ENCODE data around the gene TMEM156.
"Not testable (repeated sequence)": the region's sequence is repeated elsewhere in the genome, so short reads cannot be mapped to it uniquely, and the experiment has no call there.

The TMEM156 gene

DNA sequence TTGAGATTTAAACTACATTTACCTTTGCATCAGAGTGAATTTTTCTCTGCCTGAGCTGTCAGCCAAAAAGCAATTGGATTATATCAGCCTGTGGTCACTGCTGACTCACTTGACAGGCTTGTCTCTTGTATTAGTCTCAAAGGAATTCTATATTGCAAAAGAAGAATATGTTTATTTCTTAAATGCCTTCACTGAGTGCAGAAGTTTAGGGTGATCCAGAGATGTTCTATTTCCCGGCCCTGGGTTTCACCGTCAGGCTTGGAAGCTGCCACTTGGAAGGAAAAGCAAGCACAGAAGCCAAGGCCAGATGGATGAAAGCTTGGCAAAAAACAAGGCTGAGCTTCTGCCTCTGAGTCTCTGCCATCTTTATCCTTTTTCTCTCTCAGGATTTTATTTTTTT is 83.7 kb downstream of the TMEM156 start:
- TF ChIP-seq, protein P1, sequence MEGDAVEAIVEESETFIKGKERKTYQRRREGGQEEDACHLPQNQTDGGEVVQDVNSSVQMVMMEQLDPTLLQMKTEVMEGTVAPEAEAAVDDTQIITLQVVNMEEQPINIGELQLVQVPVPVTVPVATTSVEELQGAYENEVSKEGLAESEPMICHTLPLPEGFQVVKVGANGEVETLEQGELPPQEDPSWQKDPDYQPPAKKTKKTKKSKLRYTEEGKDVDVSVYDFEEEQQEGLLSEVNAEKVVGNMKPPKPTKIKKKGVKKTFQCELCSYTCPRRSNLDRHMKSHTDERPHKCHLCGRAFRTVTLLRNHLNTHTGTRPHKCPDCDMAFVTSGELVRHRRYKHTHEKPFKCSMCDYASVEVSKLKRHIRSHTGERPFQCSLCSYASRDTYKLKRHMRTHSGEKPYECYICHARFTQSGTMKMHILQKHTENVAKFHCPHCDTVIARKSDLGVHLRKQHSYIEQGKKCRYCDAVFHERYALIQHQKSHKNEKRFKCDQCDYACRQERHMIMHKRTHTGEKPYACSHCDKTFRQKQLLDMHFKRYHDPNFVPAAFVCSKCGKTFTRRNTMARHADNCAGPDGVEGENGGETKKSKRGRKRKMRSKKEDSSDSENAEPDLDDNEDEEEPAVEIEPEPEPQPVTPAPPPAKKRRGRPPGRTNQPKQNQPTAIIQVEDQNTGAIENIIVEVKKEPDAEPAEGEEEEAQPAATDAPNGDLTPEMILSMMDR (IDR thresholded peaks at IDR 0.05; ENCODE audit: extremely low read depth, missing control alignments) = no peak
- DNase-seq (ENCODE audit: low spot score) = no peak

DNA sequence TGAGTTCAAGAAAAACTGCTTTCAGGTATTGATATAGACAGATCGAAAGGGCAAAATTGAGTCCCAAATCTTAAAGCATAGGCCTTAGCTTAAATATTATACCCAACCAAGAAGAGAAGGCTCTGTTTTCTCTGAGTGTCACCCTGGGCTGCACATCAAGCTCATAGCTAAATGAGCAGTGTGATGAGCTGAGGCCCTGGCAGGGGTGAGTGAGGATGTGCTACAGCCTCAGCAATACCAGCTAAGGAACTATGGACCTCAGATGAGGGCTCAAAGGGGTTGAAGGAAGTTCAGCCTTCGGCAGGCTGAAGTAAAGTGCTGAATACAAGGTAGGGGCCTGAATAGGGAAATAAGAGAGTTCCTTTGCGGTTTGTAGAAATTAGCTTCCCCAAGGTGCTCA is 85.3 kb downstream of the TMEM156 start:
- TF ChIP-seq, protein P1 (IDR thresholded peaks at IDR 0.05; ENCODE audit: extremely low read depth, missing control alignments) = no peak
- DNase-seq (ENCODE audit: low spot score) = no peak

DNA sequence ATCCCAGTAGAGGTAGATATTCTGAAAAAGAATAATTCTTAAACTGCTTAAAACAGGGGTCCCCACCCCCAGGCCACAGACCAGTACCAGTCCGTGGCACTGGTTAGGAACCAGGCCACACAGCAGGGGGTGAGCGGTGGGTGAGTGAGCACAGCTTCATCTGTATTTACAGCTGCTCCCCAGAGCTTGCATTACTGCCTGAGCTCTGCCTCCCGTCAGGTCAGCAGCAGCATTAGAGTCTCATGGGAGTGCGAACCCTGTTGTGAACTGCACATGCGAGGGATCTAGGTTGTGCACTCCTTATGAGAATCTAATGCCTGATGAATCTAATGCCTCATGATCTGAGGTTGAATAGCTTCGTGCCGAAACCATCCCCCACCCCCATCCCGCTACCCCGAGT is 87.8 kb downstream of the TMEM156 start:
- TF ChIP-seq, protein P1 (IDR thresholded peaks at IDR 0.05; ENCODE audit: extremely low read depth, missing control alignments) = no peak
- DNase-seq (ENCODE audit: low spot score) = no peak

DNA sequence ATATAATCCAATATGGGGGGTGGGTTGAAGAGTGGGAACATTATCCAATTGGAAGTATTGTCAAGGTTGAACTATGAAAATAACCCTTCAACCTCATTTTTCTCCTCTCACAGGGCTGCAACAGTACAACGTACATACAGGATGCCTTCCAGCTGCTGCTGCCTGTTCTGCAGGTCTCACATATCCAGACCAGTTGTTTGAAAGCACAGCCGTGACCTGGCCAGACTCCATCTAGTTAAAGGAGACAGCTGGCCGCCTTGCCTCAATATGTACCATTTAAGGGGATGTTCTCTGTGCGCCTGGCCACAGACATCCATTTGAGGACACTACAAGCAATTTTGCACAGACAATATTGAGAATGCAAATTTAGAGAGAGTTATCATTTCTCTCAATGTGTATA is 88.9 kb downstream of the TMEM156 start:
- no peak for DNase-seq (ENCODE audit: low spot score)
- TF ChIP-seq, protein P1 (IDR thresholded peaks at IDR 0.05; ENCODE audit: extremely low read depth, missing control alignments) = no peak

DNA sequence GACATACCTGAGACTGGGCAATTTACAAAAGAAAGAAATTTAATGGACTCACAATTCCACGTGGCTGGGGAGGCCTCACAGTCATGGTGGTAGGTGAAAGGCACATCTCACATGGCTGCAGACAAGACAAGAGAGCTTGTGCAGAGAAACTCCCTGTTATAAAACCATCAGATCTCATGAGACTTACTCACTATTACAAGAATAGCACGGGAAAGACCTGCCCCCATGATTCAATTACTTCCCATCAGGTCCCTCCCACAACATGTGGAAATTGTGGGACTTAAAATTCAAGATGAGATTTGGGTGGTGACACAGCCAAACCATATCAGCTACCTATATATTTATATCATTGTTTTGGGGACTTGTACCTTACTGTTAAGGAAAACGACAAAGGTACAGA is 90.3 kb downstream of the TMEM156 start:
- not testable (repeated sequence) for DNase-seq (ENCODE audit: low spot score)

DNA sequence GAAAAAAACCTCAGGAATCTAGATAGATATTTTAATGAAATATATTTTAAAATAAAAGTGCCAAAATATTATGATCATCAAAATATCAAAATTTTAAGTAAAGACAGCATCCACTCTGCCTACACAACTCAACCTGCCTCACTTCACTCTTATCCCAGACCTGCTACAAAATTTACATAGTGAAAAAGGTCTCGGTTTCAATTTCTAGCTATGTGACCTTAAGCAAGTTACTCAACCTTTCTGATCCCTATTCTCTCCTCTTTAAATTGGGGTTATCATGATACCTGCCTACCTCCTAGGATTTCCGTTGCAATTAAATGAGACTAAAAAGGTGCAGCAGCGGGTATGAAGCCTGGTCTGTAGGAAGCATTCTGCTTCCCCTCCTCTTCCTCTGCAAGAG is 91.7 kb downstream of the TMEM156 start:
- TF ChIP-seq, protein P1 (IDR thresholded peaks at IDR 0.05; ENCODE audit: extremely low read depth, missing control alignments) = no peak
- no peak for DNase-seq (ENCODE audit: low spot score)

DNA sequence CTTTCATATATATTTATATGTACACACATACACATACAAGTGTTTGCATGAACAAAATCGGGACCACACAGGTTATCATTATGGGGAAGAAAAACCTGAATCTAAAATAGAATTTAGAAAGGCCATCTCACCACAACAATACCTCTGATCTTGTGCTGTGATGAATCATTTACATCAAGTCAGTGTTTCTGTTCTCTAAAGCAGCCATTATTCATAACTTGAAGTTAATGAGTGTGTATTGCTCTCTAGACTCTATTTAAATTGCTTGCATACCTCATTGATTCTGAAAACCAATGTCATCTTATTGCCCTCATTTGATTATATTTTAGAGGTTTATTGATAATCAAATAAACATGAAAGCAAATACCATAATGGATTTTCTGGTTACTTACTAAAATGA is 93.0 kb downstream of the TMEM156 start:
- TF ChIP-seq, protein P1 (IDR thresholded peaks at IDR 0.05; ENCODE audit: extremely low read depth, missing control alignments) = no peak
- DNase-seq (ENCODE audit: low spot score) = peak; percentile 68

DNA sequence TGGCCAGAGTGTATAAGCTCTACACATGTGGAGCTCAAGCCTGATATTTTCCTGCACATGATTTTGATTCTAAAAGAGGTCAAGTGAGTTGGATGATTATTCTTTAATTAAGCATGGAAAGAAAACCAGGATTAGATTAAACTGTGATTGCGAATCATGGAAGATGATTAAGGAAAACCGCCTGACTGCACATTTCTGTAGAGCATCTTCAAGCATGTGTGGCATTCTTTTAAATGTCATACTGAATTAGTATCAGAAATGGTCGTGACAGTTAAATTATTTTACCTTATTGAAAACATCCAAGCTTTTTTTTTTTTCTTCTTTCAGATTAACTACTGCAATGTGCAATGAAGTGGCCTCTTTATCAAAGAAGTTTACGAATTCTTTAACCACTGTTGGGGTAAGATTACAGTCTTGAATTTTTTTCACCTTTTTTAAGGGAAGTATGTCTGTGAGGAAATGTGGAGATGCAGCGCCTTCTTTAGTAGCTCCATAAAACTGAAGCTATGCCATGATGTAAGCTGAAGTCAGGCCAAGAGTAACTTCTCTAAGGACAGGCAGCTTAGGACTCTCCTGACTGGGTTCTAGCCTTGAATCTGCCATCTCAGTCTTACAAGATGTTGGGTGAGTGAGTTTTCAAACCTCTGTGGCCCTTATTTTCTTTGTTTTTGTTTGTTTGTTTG is 96.7 kb downstream of the TMEM156 start:
- no peak for DNase-seq (ENCODE audit: low spot score)
- TF ChIP-seq, protein P1 (IDR thresholded peaks at IDR 0.05; ENCODE audit: extremely low read depth, missing control alignments) = no peak
